Measurements from ENCODE around the gene RNF10. TPM values are rescaled to one million over a fixed set of nuclear protein-coding genes. Genes with fewer than 3 reads are reported as not detected.

The RNF10 gene
- total and polyA plus RNA-seq, 9 of the 15 experiments (the other 6 are each of a cell fraction or from before 2014, with no cell fraction given), result 43.0 to 139 (median 80.1) TPM

GRCh38 chr12:120528861-120529525, 5.2 kb upstream of the RNF10 start, which contains the start of gene COQ5 (continued):
- TF ChIP-seq TSC22D4 (tag; IDR thresholded peaks at IDR 0.05), result no peak
- TF ChIP-seq, protein P1, sequence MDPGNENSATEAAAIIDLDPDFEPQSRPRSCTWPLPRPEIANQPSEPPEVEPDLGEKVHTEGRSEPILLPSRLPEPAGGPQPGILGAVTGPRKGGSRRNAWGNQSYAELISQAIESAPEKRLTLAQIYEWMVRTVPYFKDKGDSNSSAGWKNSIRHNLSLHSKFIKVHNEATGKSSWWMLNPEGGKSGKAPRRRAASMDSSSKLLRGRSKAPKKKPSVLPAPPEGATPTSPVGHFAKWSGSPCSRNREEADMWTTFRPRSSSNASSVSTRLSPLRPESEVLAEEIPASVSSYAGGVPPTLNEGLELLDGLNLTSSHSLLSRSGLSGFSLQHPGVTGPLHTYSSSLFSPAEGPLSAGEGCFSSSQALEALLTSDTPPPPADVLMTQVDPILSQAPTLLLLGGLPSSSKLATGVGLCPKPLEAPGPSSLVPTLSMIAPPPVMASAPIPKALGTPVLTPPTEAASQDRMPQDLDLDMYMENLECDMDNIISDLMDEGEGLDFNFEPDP (CRISPR knock-in tag; IDR thresholded peaks at IDR 0.05), result no peak
- no peak for TF ChIP-seq ZNF436 (CRISPR knock-in tag; IDR thresholded peaks at IDR 0.05)
- TF ChIP-seq, protein P2, sequence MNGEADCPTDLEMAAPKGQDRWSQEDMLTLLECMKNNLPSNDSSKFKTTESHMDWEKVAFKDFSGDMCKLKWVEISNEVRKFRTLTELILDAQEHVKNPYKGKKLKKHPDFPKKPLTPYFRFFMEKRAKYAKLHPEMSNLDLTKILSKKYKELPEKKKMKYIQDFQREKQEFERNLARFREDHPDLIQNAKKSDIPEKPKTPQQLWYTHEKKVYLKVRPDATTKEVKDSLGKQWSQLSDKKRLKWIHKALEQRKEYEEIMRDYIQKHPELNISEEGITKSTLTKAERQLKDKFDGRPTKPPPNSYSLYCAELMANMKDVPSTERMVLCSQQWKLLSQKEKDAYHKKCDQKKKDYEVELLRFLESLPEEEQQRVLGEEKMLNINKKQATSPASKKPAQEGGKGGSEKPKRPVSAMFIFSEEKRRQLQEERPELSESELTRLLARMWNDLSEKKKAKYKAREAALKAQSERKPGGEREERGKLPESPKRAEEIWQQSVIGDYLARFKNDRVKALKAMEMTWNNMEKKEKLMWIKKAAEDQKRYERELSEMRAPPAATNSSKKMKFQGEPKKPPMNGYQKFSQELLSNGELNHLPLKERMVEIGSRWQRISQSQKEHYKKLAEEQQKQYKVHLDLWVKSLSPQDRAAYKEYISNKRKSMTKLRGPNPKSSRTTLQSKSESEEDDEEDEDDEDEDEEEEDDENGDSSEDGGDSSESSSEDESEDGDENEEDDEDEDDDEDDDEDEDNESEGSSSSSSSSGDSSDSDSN (IDR thresholded peaks at IDR 0.05; ENCODE audit: borderline replicate concordance in 1 of 2, low read depth in 2 of 2, low read length in 2 of 2), result 0 out of 4 replicates have a peak, but pooled peaks of 1 of the 2 experiments have one; percentile 31
- TF ChIP-seq KAT8 (IDR thresholded peaks at IDR 0.05; ENCODE audit: low read depth), result peak; percentile 74; the same call in 1 of the 2 replicates
- peak; percentile 58; the same call in 1 of the 2 replicates for TF ChIP-seq ETV5 (CRISPR knock-in tag; IDR thresholded peaks at IDR 0.05; ENCODE audit: low read depth)
- TF ChIP-seq MAFF (IDR thresholded peaks at IDR 0.05; ENCODE audit: low read length), result no peak
- no peak for TF ChIP-seq HDAC3 (IDR thresholded peaks at IDR 0.05; ENCODE audit: borderline replicate concordance, partially characterized antibody)
- TF ChIP-seq ZNF431 (CRISPR knock-in tag; IDR thresholded peaks at IDR 0.05), result no peak; the same call in 1 of the 2 replicates
- peak; percentile 82; the same call in 1 of the 2 replicates for TF ChIP-seq SP1 (CRISPR knock-in tag; IDR thresholded peaks at IDR 0.05)
- TF ChIP-seq, protein P3, sequence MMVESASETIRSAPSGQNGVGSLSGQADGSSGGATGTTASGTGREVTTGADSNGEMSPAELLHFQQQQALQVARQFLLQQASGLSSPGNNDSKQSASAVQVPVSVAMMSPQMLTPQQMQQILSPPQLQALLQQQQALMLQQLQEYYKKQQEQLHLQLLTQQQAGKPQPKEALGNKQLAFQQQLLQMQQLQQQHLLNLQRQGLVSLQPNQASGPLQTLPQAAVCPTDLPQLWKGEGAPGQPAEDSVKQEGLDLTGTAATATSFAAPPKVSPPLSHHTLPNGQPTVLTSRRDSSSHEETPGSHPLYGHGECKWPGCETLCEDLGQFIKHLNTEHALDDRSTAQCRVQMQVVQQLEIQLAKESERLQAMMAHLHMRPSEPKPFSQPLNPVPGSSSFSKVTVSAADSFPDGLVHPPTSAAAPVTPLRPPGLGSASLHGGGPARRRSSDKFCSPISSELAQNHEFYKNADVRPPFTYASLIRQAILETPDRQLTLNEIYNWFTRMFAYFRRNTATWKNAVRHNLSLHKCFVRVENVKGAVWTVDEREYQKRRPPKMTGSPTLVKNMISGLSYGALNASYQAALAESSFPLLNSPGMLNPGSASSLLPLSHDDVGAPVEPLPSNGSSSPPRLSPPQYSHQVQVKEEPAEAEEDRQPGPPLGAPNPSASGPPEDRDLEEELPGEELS (CRISPR knock-in tag; IDR thresholded peaks at IDR 0.05; ENCODE audit: borderline replicate concordance), result 0 out of 2 replicates have a peak, but pooled peaks have one; percentile 5
- TF ChIP-seq, protein P4, sequence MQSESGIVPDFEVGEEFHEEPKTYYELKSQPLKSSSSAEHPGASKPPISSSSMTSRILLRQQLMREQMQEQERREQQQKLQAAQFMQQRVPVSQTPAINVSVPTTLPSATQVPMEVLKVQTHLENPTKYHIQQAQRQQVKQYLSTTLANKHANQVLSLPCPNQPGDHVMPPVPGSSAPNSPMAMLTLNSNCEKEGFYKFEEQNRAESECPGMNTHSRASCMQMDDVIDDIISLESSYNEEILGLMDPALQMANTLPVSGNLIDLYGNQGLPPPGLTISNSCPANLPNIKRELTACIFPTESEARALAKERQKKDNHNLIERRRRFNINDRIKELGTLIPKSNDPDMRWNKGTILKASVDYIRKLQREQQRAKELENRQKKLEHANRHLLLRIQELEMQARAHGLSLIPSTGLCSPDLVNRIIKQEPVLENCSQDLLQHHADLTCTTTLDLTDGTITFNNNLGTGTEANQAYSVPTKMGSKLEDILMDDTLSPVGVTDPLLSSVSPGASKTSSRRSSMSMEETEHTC (IDR thresholded peaks at IDR 0.05), result no peak
- TF ChIP-seq ELF1 (tag; IDR thresholded peaks at IDR 0.05), result no peak; the same call in 1 of the 2 replicates
- peak; percentile 97 for TF ChIP-seq SUPT5H (IDR thresholded peaks at IDR 0.05)
- TF ChIP-seq CBX2 (IDR thresholded peaks at IDR 0.05; ENCODE audit: insufficient read depth, low read length, poor library complexity, severe bottlenecking), result no peak
- TF ChIP-seq RBM22 (IDR thresholded peaks at IDR 0.05; ENCODE audit: low read depth, low read length, poor library complexity, severe bottlenecking), result peak; percentile 55
- TF ChIP-seq ZNF586 (CRISPR knock-in tag; conservative IDR thresholded peaks at IDR 0.05), result no peak
- TF ChIP-seq ZNF830 (CRISPR knock-in tag; IDR thresholded peaks at IDR 0.05), result no peak
- no peak; the same call in 1 of the 2 replicates for TF ChIP-seq STAT5A (IDR thresholded peaks at IDR 0.05; ENCODE audit: borderline replicate concordance, low read length)
- TF ChIP-seq CBFB (CRISPR knock-in tag; IDR thresholded peaks at IDR 0.05), result no peak

Data from K562 (cell line).